RWPE1 (cell line): ENCODE data around the gene NPW.

Experiments used
- CTCF ChIA-PET: fragments of 350-600 bp; sonication (Branson Sonifier 250); formaldehyde crosslinking; extraction: SDS; loops from one replicate; lab custom pipeline; 2021; lab: Yijun Ruan, JAX
- POLR2A ChIA-PET: fragments of 400-600 bp; formaldehyde crosslinking; extraction: SDS; loops from one replicate; lab custom pipeline; 2020; ENCODE audit warnings: antibody characterized with exemption; ENCODE audit not compliant: low non-redundant PET; lab: Yijun Ruan, JAX
- DNase-seq: peaks from one replicate; pipeline ENCODE4 v3.0.0; 2012; ENCODE audit warnings: low spot score
- H3K27ac ChIP-seq: fragments of 450-650 bp; 2 replicates; pipeline ENCODE4 v1.5.1; 2017
- TF ChIP-seq, protein P1 (sequence below): fragments of 450-650 bp; conservative IDR thresholded peaks from 2 replicates; pipeline ENCODE4 v1.5.1; 2017; ENCODE audit warnings: low read depth, mild to moderate bottlenecking

NPW gene

DNA sequence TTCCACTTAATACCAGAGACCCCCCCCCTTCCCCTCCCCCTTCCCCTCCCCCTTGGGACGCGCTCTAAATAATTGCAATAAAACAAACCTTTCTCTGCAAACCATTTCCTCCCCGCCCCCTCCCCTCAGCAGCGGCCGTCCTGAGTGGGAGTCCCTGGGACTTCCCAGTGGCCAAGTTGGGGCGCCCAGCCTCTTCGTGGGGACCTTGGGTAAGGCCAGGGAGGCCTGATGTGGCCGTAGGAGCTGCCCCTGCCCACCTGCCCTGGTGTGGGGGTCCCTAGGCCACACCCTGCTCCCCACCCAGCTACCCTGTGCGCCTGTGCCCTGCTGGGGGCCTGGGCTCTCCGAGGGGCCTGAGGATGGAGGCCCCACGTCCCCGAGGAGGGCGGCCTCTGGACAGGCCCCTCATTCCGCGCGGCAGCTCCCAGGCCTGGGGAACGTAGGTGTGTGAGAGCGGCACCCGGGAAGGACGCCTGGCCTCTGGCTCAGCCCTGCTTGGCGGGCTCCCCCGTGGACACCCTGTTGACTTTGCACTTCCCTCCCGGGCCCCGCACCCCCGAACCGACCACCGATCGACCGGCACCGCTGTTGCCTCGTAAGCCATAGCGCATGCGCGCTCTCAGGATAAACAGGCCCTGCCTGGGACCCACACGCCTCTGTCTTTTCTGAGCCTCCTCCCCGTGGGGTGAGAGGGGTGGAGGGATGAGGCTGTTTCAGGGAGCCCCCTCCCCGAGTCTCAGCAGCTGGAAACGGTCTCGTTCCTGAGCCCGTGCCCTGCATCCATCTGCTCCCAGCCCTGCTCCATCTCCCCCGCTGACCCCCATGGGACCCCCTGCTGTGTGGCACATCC is 19.0 kb downstream of the NPW start:
- peak overlapping the region; percentile 78 for H3K27ac ChIP-seq
- ChIA-PET CTCF (interaction anchor here (0.6 kb wide), 1 partner anchor 45 kb away, joined by 3 read pairs; no protein-coding TSS in a partner anchor), POLR2A (no interaction called here)
- no peak for DNase-seq
- TF ChIP-seq, protein P1, sequence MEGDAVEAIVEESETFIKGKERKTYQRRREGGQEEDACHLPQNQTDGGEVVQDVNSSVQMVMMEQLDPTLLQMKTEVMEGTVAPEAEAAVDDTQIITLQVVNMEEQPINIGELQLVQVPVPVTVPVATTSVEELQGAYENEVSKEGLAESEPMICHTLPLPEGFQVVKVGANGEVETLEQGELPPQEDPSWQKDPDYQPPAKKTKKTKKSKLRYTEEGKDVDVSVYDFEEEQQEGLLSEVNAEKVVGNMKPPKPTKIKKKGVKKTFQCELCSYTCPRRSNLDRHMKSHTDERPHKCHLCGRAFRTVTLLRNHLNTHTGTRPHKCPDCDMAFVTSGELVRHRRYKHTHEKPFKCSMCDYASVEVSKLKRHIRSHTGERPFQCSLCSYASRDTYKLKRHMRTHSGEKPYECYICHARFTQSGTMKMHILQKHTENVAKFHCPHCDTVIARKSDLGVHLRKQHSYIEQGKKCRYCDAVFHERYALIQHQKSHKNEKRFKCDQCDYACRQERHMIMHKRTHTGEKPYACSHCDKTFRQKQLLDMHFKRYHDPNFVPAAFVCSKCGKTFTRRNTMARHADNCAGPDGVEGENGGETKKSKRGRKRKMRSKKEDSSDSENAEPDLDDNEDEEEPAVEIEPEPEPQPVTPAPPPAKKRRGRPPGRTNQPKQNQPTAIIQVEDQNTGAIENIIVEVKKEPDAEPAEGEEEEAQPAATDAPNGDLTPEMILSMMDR, result no peak

DNA sequence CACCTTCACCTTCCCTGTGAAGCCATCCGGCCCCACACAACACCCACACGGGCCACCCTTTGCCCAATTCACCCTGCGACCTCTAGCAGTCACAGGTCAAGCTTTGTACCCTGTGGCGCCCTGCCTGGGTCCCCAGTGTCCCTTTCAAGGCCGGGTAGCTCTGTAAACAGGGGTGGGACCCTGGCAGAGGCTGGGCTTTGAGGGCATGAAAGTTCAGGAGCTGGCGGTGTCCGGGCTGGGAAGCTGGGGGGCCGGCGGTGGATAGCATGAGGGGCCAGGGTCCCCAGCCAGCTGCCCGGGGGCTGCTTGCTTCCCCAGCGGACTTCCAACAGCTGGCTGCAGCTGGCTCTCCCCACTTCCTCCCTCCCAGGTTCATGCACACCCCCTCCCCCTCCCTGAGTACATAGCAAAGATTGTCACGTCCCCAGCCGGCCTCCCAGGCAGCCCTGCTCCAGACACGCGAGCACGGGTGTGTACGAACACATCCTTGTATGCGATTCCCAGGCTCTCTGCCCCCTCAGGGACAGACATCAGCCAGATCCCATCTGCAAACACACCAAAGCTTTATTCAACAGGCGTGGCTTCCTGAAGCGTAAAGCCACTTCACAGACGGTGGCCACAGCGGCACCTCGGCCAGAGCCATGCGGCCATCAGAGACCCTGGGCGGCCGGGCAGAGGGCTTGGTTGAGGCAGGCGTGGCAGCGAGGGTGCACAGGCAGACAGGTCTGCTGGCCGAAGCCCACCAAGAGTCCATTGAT is 19.9 kb downstream of the NPW start:
- H3K27ac ChIP-seq, result peak overlapping the region; percentile 78
- DNase-seq, result no peak
- POLR2A ChIA-PET, result interaction anchor here (0.5 to 0.9 kb wide), 2 partner anchors 12 to 16 kb away, joined by 3 to 4 read pairs; no protein-coding TSS in a partner anchor
- CTCF ChIA-PET, result no interaction called here
- TF ChIP-seq, protein P1, result no peak

DNA sequence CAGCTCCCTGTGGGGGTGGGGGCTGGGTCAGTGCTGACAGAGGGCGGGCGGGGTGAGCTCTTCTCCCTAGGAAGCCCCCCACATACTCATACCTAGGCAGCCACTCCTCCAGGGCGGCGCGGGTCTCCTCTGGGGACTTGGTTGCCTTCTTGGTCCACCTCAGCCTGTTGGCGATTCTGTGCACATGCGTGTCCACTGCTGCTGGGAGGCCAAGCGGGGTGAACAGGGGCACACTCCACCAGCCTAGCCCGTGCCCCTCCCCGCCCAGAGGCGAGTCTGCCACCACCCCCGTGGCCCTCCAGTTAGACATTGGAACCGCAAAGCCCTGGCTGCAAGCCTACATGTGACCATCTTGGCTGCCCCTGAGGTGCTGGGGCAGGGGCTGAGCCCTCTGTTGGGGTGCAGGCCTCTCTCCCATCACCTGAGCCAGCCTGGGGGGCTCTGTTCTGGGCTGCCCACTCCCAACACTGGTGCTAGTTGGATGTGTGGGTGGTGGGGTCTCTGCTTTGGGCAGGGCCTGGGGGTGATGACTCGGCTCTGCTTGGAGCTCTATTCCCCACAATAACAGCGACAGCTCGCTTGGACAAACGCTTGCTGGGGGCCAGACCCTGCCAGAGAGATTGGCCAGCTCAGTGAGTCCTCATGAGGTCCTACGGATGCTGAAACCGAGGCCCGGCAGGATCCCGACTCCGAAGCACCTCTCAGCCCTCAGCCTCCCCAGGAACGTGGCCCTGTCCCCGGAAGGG is 20.6 kb downstream of the NPW start:
- POLR2A ChIA-PET, result interaction anchor here (0.5 to 1.2 kb wide), 4 partner anchors 12 to 1771 kb away, joined by 3 to 4 read pairs (median 3); partner anchors contain the start of gene RPS2
- TF ChIP-seq, protein P1, result no peak

DNA sequence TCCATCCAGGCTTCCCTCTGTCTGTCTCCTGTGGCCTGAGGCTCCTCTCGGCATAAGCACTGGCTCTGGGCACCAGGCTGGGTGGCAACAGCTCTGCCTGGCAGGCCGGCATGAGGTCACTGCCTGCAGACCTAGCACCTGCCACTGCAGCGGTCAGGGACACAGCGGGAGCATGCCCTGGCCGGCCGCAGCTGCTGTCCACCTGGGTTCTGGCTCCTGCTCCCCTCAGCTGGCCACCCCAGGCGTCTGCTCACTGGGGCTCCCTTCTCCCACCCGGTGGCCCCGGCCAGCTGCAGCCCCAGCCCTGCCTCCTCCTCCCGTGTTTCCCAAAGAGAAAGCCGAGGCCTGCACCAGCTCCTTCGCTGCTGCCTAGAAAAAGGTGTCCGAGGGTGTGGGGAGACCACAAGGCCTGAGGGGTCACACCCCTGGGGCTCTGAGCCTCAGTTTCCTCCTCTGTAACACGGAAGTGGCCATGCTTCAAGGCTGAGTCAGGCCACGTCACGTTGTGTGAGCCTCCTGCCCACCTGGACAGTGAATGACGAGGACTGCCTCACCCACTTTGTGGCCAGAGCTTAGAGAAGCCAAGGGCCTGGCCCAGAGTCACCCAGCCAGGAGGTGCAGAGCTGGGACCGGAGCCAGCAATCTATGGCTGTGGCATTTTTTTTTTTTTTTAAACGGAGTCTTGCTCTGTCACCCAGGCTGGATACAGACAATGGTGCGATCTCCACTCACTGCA is 21.4 kb downstream of the NPW start:
- ChIA-PET POLR2A (interaction anchor here (0.6 to 1.2 kb wide), 4 partner anchors 57 to 1772 kb away, joined by 3 read pairs; partner anchors contain the start of genes GFER and RPS2), CTCF (interaction anchor here (0.6 to 1.3 kb wide), 3 partner anchors 9 to 25 kb away, joined by 3 to 4 read pairs (median 3); no protein-coding TSS in a partner anchor)
- TF ChIP-seq, protein P1, result no peak
- no peak for DNase-seq
- H3K27ac ChIP-seq, result peak overlapping the region; percentile 78

More for the DNA sequence above, 20.6 kb downstream of the NPW start:
- no peak for DNase-seq
- H3K27ac ChIP-seq, result peak overlapping the region; percentile 78
- CTCF ChIA-PET, result interaction anchor here (0.6 to 1.0 kb wide), 2 partner anchors 8 to 16 kb away, joined by 3 read pairs; no protein-coding TSS in a partner anchor

DNA sequence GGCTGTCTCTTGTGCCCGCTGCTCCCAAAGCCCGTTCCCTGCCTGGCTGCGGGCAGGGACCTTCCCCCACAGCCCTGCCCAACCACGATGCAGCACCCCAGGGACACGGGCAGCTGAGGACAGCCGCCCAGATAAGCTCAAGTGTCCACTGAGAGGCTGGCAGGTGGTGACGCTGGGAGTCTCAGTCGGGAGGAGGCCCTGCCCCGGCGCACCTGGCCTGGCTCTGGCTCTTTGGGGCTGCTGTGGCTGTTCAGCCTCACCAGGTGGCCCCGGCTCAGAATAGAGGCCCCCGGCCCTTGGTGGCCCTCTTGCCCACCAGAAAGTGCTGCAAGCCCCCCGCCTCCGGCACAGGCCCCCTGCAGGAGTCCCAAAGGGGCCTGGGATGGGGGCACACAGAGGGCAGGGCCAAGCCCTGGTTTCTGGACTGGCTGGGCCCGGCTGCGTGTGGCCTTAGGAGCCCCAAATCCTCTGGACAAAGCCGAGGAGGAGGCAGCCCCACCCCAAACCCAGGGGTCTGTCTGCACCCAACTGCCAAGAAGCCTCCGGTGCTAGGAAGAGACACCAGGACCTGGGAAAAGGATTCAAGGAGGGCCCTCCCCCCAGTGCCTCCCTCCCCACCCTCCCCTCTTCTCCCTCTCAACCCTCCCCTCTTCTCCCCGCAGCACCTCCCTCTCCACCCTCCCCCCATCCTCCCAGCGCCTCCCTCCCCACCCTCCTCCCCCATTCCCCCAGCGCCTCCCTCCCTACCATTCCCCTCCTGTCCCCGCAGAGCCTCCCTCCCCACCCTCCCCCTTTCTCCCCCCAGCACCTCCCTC is 22.8 kb downstream of the NPW start:
- ChIA-PET POLR2A (no interaction called here), CTCF (interaction anchor here (0.7 to 1.3 kb wide), 3 partner anchors 26 to 229 kb away, joined by 3 to 4 read pairs (median 3); no protein-coding TSS in a partner anchor)
- no peak for DNase-seq
- TF ChIP-seq, protein P1, result no peak
- H3K27ac ChIP-seq, result peak overlapping the region; percentile 78
